IMR-90 (cell line): ENCODE measurements around the gene PPFIBP2. TPM values are rescaled to one million over a fixed set of nuclear protein-coding genes. Genes with fewer than 3 reads are reported as not detected.

Experiments
- ATAC-seq: fragments of 200-7000 bp; cut with Tn5 transposase; 2 replicates; pipeline ENCODE4 v1.9.1; 2020; ENCODE audit warnings: low read depth, mild to moderate bottlenecking, moderate library complexity
- BruUV-seq: library from RNA; stranded (reverse); fragments of 400-500 nt; replicated peaks from 2 replicates; lab custom pipeline; 2021; lab: Mats Ljungman, UMichigan
- CTCF ChIA-PET: fragments of 300-600 bp; formaldehyde crosslinking; extraction: SDS; loops from one replicate; lab custom pipeline; 2021; ENCODE audit warnings: antibody characterized with exemption; lab: Yijun Ruan, JAX
- POLR2A ChIA-PET: fragments of 300-600 bp; sonication (Branson Sonifier 250); formaldehyde crosslinking; loops from one replicate; lab custom pipeline; 2022; ENCODE audit warnings: antibody characterized with exemption; ENCODE audit not compliant: unreplicated experiment; lab: Charles Lee
- DNase-seq: peaks from one replicate; pipeline ENCODE4 v3.0.0; 2013
- H2AFZ ChIP-seq: replicated peaks from 2 replicates; pipeline ENCODE3; 2013; ENCODE audit warnings: low read length, mild to moderate bottlenecking; ENCODE audit not compliant: poor library complexity
- H2AK5ac ChIP-seq: 2 replicates; pipeline ENCODE4 v1.6.1; 2013; ENCODE audit warnings: low read depth, low read length, inconsistent platforms
- H2AK9ac ChIP-seq: replicated peaks from 2 replicates; pipeline ENCODE3; 2013; ENCODE audit warnings: mild to moderate bottlenecking, low read depth, low read length, moderate library complexity; ENCODE audit not compliant: poor library complexity
- H2BK120ac ChIP-seq: 2 replicates; pipeline ENCODE4 v1.6.1; 2013; ENCODE audit warnings: low read depth, low read length, inconsistent platforms
- H2BK15ac ChIP-seq: 3 replicates; pipeline ENCODE4 v1.6.1; 2013; ENCODE audit warnings: low read depth, low read length, inconsistent platforms
- H2BK20ac ChIP-seq: 2 replicates; pipeline ENCODE4 v1.6.1; 2013; ENCODE audit warnings: low read depth, mild to moderate bottlenecking, inconsistent platforms, low read length, moderate library complexity
- H2BK5ac ChIP-seq: 2 replicates; pipeline ENCODE4 v1.6.1; 2013; ENCODE audit warnings: mild to moderate bottlenecking, low read depth, low read length, inconsistent platforms; ENCODE audit not compliant: poor library complexity, severe bottlenecking
- H3K14ac ChIP-seq: replicated peaks from 2 replicates; pipeline ENCODE4 v1.6.1; 2013; ENCODE audit warnings: low read depth, low read length, inconsistent platforms
- H3K18ac ChIP-seq: 2 replicates; pipeline ENCODE4 v1.6.1; 2013; ENCODE audit warnings: low read depth, low read length, control low read depth
- H3K23ac ChIP-seq: 2 replicates; pipeline ENCODE4 v1.6.1; 2013; ENCODE audit warnings: low read depth, low read length, inconsistent platforms
- H3K27ac ChIP-seq: 2 replicates; pipeline ENCODE4 v1.5.1; 2013; ENCODE audit warnings: mild to moderate bottlenecking, control low read depth, low read length; ENCODE audit not compliant: insufficient read depth
- H3K27me3 ChIP-seq: 2 replicates; pipeline ENCODE4 v1.6.1; 2013; ENCODE audit warnings: low read length; ENCODE audit not compliant: control insufficient read depth, insufficient read depth
- H3K36me3 ChIP-seq: 2 replicates; pipeline ENCODE4 v1.6.1; 2013; ENCODE audit warnings: low read length, mixed read lengths; ENCODE audit not compliant: control insufficient read depth, insufficient read depth
- H3K4ac ChIP-seq: 2 replicates; pipeline ENCODE4 v1.6.1; 2013; ENCODE audit warnings: low read depth, low read length, inconsistent platforms
- H3K4me1 ChIP-seq: 2 replicates; pipeline ENCODE4 v1.6.1; 2013; ENCODE audit warnings: low read length, mixed read lengths; ENCODE audit not compliant: control insufficient read depth, insufficient read depth
- H3K4me2 ChIP-seq: 2 replicates; pipeline ENCODE4 v1.6.1; 2013; ENCODE audit warnings: low read depth, mild to moderate bottlenecking, control low read depth, low read length, moderate library complexity
- H3K4me3 ChIP-seq: 2 replicates; pipeline ENCODE4 v1.5.1; 2013; ENCODE audit warnings: low read depth, mild to moderate bottlenecking, control low read depth, low read length, moderate library complexity; ENCODE audit not compliant: insufficient read depth
- H3K56ac ChIP-seq: 2 replicates; pipeline ENCODE4 v1.6.1; 2013; ENCODE audit warnings: low read length, inconsistent platforms; ENCODE audit not compliant: insufficient read depth; ENCODE audit errors: extremely low read depth
- H3K79me1 ChIP-seq, 2 experiments: 2 replicates each; pipeline ENCODE4 v1.6.1; 2013; ENCODE audit warnings: low read length in 2 of 2, inconsistent platforms in 1 of 2, low read depth in 1 of 2
- H3K9ac ChIP-seq: 2 replicates; pipeline ENCODE4 v1.6.1; 2013; ENCODE audit warnings: low read depth, low read length, control low read depth
- H3K9me1 ChIP-seq: 2 replicates; pipeline ENCODE4 v1.6.1; 2013; ENCODE audit warnings: low read length, inconsistent platforms; ENCODE audit not compliant: insufficient read depth
- H3K9me3 ChIP-seq: 2 replicates; pipeline ENCODE4 v1.6.1; 2013; ENCODE audit warnings: low read length; ENCODE audit not compliant: control insufficient read depth, insufficient read depth
- H4K20me1 ChIP-seq: 2 replicates; pipeline ENCODE4 v1.6.1; 2013; ENCODE audit warnings: low read length, inconsistent platforms; ENCODE audit not compliant: insufficient read depth
- H4K5ac ChIP-seq: 2 replicates; pipeline ENCODE4 v1.6.1; 2013; ENCODE audit warnings: mild to moderate bottlenecking, low read depth, low read length, control low read depth
- H4K8ac ChIP-seq, 2 experiments: 2 replicates each; pipeline ENCODE4 v1.6.1; 2013; ENCODE audit warnings: low read depth in 2 of 2, low read length in 2 of 2, control low read depth in 1 of 2, inconsistent platforms in 1 of 2
- H4K91ac ChIP-seq: 2 replicates; pipeline ENCODE4 v1.6.1; 2013; ENCODE audit warnings: low read depth, low read length, inconsistent platforms; ENCODE audit not compliant: insufficient read depth
- BHLHE40 ChIP-seq: fragments of 150-350 bp; IDR thresholded peaks from 2 replicates; pipeline ENCODE4 v1.6.1; 2016; ENCODE audit warnings: mild to moderate bottlenecking, low read depth, low read length
- CEBPB ChIP-seq: IDR thresholded peaks from 2 replicates; pipeline ENCODE4 v1.6.1; 2012; ENCODE audit warnings: low read depth, low read length, improper control_type of control experiment
- CHD1 ChIP-seq: IDR thresholded peaks from 2 replicates; pipeline ENCODE4 v1.6.1; 2012; ENCODE audit warnings: low read depth, low read length, improper control_type of control experiment
- FOS ChIP-seq: fragments of 150-350 bp; IDR thresholded peaks from 2 replicates; pipeline ENCODE4 v1.6.1; 2016; ENCODE audit warnings: low read depth, low read length
- MAFK ChIP-seq: IDR thresholded peaks from 2 replicates; pipeline ENCODE4 v1.6.1; 2012; ENCODE audit warnings: low read depth, low read length, improper control_type of control experiment
- MAZ ChIP-seq: IDR thresholded peaks from 2 replicates; pipeline ENCODE4 v1.6.1; 2012; ENCODE audit warnings: low read depth, mild to moderate bottlenecking, low read length, improper control_type of control experiment, moderate library complexity, borderline replicate concordance
- MXI1 ChIP-seq: IDR thresholded peaks from 2 replicates; pipeline ENCODE4 v1.6.1; 2012; ENCODE audit warnings: low read depth, mild to moderate bottlenecking, low read length, moderate library complexity, borderline replicate concordance
- NFE2L2 ChIP-seq: fragments of 150-350 bp; IDR thresholded peaks from 2 replicates; pipeline ENCODE4 v1.6.1; 2016; ENCODE audit warnings: low read depth, mild to moderate bottlenecking, low read length
- POLR2A ChIP-seq: IDR thresholded peaks from 2 replicates; pipeline ENCODE4 v1.6.1; 2012; ENCODE audit warnings: mild to moderate bottlenecking, low read depth, low read length
- RAD21 ChIP-seq: IDR thresholded peaks from 2 replicates; pipeline ENCODE4 v1.6.1; 2012; ENCODE audit warnings: low read length, improper control_type of control experiment
- RCOR1 ChIP-seq: IDR thresholded peaks from 2 replicates; pipeline ENCODE4 v1.6.1; 2012; ENCODE audit warnings: mild to moderate bottlenecking, low read length, improper control_type of control experiment; ENCODE audit not compliant: insufficient replicate concordance
- RFX5 ChIP-seq: IDR thresholded peaks from 2 replicates; pipeline ENCODE4 v1.8.0; 2012; ENCODE audit warnings: low read depth, mild to moderate bottlenecking, low read length, moderate library complexity
- SMC3 ChIP-seq: fragments of 150-350 bp; IDR thresholded peaks from 2 replicates; pipeline ENCODE4 v1.6.1; 2016; ENCODE audit warnings: low read depth, mild to moderate bottlenecking, antibody characterized with exemption, low read length, moderate library complexity
- WGBS, 2 experiments: methylation state at CpG; one replicate each; pipeline versions ENCODE4 v1.1.5 to v1.1.7; 2013; ENCODE audit warnings: missing lambda C conversion rate in 2 of 2; ENCODE audit not compliant: insufficient read length in 1 of 2; ENCODE audit errors: extremely low coverage in 2 of 2; 5-methylcytosine and 5-hydroxymethylcytosine counted together
- dilution Hi-C: fragments of 300-500 bp; cut with HindIII; formaldehyde crosslinking; loops from one replicate; pipeline ENCODE4 v1.14.3; 2018; ENCODE audit warnings: low sequenced_read_pairs; ENCODE audit not compliant: unreplicated experiment
- in situ Hi-C: fragments of 300-500 bp; cut with MboI; formaldehyde crosslinking; loops from 3 replicates; pipeline ENCODE4 v1.14.3; 2019; ENCODE audit warnings: low sequenced_read_pairs, inconsistent platforms, mixed read lengths
- intact Hi-C: fragments of 100-400 bp; cut with micrococcal nuclease; formaldehyde crosslinking; loops from 2 replicates; pipeline ENCODE4 v1.10.0; 2022
- polyA plus RNA-seq, 3 experiments: library from polyadenylated mRNA; depleted of rRNA; stranded (reverse); fragments of >200 nt; gene quantifications; 2 replicates each; pipeline ENCODE4 v1.2.3, GENCODE V29; 2012; ENCODE audit warnings: low replicate concordance in 1 of 3
- total RNA-seq: library from RNA; depleted of rRNA; stranded (reverse); fragments of >200 nt; gene quantifications from 2 replicates; pipeline ENCODE4 v1.2.3, GENCODE V29; 2012
- TF ChIP-seq, protein P1 (sequence below): fragments of 150-350 bp; IDR thresholded peaks from 2 replicates; pipeline ENCODE4 v1.6.1; 2017; ENCODE audit warnings: mild to moderate bottlenecking, antibody characterized with exemption, low read length, low read depth
- TF ChIP-seq, protein P2 (sequence below): conservative IDR thresholded peaks from 2 replicates; pipeline ENCODE4 v1.5.1; 2012; ENCODE audit warnings: mild to moderate bottlenecking, low read depth, low read length, improper control_type of control experiment
- TF ChIP-seq, protein P3 (sequence below): fragments of 150-350 bp; IDR thresholded peaks from 2 replicates; pipeline ENCODE4 v1.6.1; 2016; ENCODE audit warnings: low read depth, mild to moderate bottlenecking, low read length, moderate library complexity, borderline replicate concordance

The PPFIBP2 gene
- total and polyA plus RNA-seq, 2 of the 4 experiments (the other 2 are of a cell fraction) = 6.0 to 11.8 TPM

DNA sequence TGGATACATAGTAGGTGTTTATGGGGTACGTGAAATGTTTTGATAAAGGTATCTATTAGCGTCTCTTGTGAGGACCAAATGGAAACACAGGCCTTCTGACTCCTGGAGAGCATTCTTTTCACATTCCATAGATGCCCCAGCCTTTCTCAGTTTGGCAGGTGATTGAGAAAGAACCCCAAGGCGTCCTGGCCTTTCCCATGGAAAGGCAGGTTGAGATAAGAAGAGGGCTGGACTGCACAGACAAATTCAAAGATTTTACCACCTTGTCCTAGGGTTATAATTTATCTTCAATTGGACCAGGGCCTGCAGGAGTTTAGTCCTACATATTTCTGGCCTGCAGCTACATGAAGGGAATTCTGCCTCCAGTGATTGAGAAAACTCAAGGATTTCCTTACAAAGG, 29.2 kb upstream of the PPFIBP2 start:
- ATAC-seq = no peak
- in situ Hi-C loops = no loop called here
- BruUV-seq = no TSS peak

More for the DNA sequence above, 29.2 kb upstream of the PPFIBP2 start:
- Histone ChIP-seq H2BK5ac (no peak overlapping the region), H3K9me3 (no peaks in the 10 kb centered on the region), H3K9ac (no peak overlapping the region), H4K8ac (no peak overlapping the region), H3K79me1 (no peaks in the 10 kb centered on the region), H2BK15ac (no peak overlapping the region), H2BK20ac (no peak overlapping the region), H3K36me3 (no peaks in the 10 kb centered on the region), H3K27ac (no peak overlapping the region), H2AK9ac (no peak overlapping the region), H3K4me2 (no peak overlapping the region), H4K5ac (no peak overlapping the region), H3K27me3 (peaks cover 3% of the 10 kb centered on the region; the same call in 1 of the 2 replicates), H4K20me1 (no peaks in the 10 kb centered on the region), H3K23ac (no peak overlapping the region), H3K18ac (no peak overlapping the region), H3K4ac (no peak overlapping the region), H4K91ac (no peak overlapping the region), H3K4me3 (no peak overlapping the region), H3K4me1 (no peaks in the 10 kb centered on the region), H2AK5ac (no peak overlapping the region), H3K56ac (no peak overlapping the region), H3K9me1 (no peaks in the 10 kb centered on the region), H2AFZ (no peak overlapping the region), H3K14ac (no peak overlapping the region), H2BK120ac (no peak overlapping the region)
- POLR2A ChIA-PET = no interaction called here
- no CpG with 5 or more reads among the region's 3 CpGs for WGBS, 2 experiments
- DNase-seq = no peak
- CTCF ChIA-PET = no interaction called here
- dilution Hi-C loops = no loop called here
- no peak for TF ChIP-seq POLR2A
- TF ChIP-seq MAZ = no peak
- no peak for TF ChIP-seq RAD21
- TF ChIP-seq NFE2L2 = no peak
- no peak for TF ChIP-seq CHD1
- TF ChIP-seq, protein P1, sequence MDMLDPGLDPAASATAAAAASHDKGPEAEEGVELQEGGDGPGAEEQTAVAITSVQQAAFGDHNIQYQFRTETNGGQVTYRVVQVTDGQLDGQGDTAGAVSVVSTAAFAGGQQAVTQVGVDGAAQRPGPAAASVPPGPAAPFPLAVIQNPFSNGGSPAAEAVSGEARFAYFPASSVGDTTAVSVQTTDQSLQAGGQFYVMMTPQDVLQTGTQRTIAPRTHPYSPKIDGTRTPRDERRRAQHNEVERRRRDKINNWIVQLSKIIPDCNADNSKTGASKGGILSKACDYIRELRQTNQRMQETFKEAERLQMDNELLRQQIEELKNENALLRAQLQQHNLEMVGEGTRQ = no peak
- TF ChIP-seq, protein P2, sequence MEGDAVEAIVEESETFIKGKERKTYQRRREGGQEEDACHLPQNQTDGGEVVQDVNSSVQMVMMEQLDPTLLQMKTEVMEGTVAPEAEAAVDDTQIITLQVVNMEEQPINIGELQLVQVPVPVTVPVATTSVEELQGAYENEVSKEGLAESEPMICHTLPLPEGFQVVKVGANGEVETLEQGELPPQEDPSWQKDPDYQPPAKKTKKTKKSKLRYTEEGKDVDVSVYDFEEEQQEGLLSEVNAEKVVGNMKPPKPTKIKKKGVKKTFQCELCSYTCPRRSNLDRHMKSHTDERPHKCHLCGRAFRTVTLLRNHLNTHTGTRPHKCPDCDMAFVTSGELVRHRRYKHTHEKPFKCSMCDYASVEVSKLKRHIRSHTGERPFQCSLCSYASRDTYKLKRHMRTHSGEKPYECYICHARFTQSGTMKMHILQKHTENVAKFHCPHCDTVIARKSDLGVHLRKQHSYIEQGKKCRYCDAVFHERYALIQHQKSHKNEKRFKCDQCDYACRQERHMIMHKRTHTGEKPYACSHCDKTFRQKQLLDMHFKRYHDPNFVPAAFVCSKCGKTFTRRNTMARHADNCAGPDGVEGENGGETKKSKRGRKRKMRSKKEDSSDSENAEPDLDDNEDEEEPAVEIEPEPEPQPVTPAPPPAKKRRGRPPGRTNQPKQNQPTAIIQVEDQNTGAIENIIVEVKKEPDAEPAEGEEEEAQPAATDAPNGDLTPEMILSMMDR = no peak
- TF ChIP-seq CEBPB = no peak
- no peak for TF ChIP-seq FOS
- TF ChIP-seq SMC3 = no peak
- TF ChIP-seq BHLHE40 = no peak
- TF ChIP-seq, protein P3, sequence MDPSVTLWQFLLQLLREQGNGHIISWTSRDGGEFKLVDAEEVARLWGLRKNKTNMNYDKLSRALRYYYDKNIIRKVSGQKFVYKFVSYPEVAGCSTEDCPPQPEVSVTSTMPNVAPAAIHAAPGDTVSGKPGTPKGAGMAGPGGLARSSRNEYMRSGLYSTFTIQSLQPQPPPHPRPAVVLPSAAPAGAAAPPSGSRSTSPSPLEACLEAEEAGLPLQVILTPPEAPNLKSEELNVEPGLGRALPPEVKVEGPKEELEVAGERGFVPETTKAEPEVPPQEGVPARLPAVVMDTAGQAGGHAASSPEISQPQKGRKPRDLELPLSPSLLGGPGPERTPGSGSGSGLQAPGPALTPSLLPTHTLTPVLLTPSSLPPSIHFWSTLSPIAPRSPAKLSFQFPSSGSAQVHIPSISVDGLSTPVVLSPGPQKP = no peak
- TF ChIP-seq RFX5 = no peak
- no peak for TF ChIP-seq MAFK
- TF ChIP-seq MXI1 = no peak
- TF ChIP-seq RCOR1 = no peak
- intact Hi-C loops = no loop called here
